Stimulated activated CD4-positive, alpha-beta T cell treated with anti-CD3 and anti-CD28 coated beads, Interleukin-4, amount 100 ng/mL, for 4 hours (primary cell): ENCODE measurements around the gene RIBC2.

Experiments
- DNase-seq, 2 experiments: peaks; one replicate each; pipeline ENCODE4 v3.0.0-alpha.2; 2020

Gene RIBC2

GRCh38 chr22:45475851-45476514, 62.5 kb downstream of the RIBC2 start:
- DNase-seq = no peak

GRCh38 chr22:45476814-45477213, 63.3 kb downstream of the RIBC2 start:
- DNase-seq = no peak

GRCh38 chr22:45477366-45478107, 64.0 kb downstream of the RIBC2 start:
- no peak for DNase-seq

GRCh38 chr22:45478108-45478771, 64.7 kb downstream of the RIBC2 start:
- no peak for DNase-seq

GRCh38 chr22:45480717-45481116, 67.2 kb downstream of the RIBC2 start:
- DNase-seq = no peak

- no peak for DNase-seq
These were observed 68.2 kb downstream of the RIBC2 start for GRCh38 chr22:45481661-45482060.
